Limb (tissue), 2 donors: Measurements from ENCODE around the gene BRAT1.

Experiments used
- DNase-seq, 2 donors: peaks; one replicate each; pipeline ENCODE4 v3.0.0-alpha.2; 2016; ENCODE audit errors: extremely low spot score in 2 of 2

The BRAT1 gene

DNA sequence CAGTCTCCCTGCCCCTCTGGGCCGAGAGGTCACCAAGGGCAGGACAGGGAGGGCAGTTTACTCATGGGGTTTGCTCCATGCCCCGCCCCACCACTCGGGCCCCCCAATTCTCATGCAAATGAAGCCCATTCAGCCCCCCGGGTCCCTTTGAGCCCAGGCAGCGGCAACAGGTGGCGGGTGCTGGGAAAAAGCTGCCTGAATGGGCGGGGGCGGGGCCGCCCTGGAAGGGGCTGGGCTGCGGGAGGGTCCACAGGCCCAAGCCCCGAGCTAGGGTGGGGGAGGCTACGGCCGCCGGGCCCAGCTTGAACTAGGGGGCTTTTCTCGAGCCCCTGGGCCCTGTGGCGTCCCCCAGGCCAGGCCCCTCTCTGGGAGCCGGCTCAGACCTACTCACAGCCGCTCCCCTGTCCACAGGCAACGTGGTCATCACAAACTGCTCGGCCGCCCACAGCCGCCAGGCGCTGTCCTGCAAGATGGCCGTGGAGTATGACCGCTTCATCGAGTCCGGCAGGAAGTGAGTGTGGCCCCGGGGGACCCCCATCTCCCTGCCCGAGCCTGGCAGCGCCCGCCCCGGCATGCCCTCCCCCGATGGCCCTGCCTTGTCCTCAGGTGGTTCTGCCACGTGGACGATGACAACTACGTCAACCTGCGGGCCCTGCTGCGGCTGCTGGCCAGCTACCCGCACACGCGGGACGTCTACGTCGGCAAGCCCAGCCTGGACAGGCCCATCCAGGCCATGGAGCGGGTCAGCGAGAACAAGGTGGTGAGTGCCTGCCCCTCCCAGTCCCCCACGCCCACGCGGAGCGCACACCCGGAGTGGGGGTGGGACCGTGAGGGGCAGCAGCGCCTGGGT, 30.3 kb downstream of the BRAT1 start:
- DNase-seq = no peak

DNA sequence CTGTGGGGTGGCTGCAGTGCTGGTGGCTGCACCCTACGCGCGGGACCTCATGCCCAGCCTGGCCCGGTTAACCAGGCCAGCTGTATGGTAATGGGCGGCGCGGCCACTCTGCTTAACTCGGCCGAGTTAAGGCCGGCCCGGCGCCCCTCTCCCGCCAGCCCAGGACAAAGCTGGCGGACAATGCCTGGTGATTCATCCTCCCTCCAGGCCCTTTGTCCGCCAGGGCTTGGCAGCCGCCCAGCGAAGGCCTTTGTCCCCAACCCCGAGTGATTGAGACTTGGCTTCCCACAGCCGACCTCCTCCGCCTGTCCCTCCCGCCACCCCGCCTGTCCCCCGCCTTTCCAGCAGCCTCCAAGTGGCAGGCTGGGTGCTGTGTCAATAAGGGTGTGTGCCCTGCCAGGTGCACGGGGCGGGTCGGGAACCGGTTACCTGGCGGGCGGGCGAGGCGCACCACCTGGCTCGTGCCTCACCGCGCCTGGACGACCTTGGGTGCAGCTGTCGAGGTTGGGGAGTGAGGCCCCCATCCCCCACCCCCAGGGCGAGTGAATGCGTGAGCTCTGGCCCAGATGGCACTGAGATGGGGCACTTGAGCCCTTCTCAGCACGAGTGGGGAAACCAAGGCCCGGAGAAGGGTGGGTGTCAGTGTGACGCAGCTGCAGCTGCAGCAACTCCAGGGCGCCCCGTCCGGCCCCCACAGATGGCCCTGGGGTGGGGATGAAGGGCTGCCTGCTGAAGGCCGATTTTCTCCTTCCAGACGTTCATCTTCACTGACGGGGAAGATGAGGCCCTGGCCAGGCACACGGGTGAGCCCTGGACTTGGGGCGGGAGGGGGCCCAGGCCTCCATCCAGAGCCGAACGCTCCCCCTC, 31.1 kb downstream of the BRAT1 start:
- DNase-seq = no peak

DNA sequence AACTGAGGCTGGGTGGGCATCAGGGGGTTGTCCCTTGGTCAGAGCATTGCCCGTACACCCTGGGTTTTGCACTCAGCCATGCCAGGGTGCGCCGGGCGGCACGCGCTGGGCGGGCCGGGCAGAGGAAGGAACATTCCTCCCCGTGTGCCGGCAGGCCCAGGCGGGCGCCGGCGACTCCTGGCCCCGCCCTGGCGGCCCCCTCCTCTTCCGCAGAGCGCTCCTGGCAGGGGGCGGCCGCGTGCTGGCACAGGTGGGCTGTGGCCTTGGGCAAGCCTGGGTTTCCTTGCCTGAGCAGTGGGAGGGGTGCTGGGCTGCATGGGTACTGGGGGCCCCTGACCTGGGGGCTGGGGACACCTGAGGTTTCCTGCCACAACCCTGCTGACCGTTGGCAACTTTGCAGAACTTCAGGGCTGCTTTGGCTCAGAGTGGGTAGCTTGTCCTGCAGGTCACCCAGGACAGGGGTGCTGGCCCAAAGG, 31.8 kb downstream of the BRAT1 start:
- DNase-seq = no peak

DNA sequence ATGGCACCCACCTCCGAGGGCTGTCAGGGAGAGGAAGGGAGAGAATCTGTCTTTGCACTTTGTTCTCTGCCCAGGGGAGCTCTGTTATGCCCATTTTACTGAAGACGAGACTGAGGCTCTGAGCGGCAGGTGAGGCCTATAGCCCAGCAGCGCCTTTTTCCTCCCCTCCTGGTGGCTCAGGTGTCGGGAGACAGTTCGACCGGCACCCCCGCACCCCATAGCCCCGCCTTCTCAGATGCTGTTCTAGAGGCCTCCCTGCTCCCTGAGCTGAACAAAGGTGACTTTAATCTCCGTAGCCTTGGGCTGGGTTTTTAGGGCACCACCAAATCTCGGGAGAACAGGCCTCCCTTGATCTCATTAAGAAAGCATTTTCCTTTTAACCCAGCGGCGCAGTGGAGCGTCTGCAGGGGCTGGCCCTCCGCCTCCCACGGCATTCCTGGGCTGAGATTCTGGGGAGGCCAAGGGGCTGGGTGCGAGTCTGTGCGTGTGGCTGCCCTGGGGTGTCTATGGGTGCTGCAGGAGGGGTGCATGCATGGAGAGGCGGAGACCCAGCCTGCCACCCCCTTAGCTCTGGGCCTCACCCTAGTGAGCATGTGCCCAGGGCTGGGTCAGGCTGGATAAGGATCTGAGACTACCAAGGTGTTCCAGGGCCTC, 32.4 kb downstream of the BRAT1 start:
- no peak for DNase-seq

DNA sequence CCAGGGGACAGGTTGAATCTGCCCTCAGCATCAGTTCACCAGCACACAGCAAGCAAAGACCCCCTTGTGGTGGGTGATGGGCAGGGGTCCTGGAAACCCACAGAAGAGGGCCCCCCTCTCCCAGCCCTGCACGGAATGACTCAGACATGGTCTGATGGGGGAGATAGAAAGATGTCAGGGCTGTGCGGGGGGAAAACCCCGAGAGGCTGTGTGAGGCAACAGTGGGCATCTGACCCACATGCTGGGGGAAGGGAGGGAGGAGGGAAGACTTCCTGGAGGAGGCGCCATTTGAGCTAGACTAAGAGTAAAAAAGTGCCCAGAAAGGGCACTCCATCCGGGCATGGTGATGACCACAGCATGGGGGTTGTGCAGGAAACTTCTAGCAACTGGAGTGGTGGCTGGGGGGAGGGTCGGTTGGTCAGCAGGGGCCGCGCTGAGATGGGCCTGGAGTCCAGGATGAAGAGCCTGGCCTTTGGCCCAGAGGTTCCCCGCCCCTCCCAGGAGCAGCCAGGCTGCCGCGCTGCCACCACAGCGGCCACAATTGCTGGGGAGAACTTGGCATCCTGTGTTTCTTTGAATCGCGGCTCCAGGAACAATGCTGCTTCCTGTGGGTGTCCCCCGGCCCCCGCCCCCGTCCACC, 33.3 kb downstream of the BRAT1 start:
- DNase-seq = no peak

DNA sequence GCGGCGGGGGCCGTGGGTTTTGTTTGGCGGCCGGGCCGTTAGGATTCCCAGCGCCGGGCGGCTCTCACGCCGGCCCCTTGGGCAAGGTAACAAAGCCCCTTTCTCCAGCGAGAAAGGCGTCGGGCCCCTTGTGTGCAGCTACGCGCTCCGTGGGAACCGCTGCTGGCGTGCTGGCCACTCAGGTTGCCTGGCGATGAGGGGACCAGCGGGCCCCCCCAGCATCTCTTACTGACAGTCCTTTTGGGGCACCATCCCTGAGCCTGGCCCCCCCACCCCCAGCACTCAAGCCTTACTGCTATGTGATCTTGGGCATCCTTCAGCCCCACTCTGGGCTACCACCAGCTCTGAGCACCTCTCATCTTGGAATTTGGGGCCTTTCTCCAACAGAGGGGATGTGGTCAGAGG, 34.0 kb downstream of the BRAT1 start:
- no peak for DNase-seq

DNA sequence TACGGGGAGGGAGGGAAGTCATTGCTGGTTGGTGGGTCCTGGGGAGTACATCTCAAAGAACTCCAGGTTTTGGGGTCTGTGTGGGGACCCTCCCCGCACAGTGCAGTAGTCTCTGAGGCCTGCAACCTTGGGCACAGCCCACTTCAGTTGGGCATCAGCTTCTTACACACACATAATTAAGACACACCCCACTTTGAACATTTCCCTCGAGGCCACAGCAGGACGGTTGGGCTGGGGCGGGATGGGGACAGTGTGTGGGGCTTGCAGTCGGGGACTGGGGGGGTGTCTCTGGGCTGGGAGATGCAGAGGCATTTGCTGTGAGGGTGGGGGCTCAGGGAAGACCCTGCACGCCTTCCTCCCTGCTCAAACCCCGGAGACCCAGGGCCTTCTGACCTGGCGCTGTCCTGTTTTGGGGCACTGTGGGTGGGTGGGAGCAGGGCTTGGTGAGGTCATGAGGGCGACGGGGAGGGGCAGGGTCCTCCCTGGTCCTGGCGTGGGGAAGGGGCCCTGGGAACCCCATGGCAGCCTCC, 34.5 kb downstream of the BRAT1 start:
- DNase-seq = no peak

DNA sequence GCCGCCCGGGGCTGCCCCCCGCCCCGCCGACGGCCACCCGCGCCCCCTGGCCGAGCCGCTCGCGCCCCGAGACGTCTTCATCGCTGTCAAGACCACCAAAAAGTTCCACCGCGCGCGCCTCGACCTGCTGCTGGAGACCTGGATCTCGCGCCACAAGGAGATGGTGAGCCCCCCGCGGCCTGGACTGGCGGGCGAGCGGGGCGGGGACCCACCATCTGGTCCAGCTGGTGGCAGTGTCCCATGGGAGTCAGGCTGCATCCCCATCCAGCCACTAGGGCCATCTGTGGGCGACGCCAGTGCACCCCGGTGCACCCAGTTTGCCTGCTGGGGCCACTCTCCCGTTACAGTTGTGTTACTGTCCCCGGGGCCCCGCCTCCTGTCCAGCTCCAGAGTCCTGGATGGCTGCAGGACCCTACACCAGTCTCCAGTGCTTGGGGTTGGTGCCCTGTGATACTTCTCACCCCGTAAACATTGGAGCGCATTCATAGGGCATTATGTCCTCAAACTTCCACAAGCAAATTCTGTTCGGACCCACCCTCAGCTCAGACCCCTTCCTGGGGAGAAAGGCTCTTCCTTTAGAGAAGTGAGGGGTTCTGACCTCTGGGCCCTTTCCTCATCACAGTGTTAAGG, 35.1 kb downstream of the BRAT1 start:
- DNase-seq = no peak

DNA sequence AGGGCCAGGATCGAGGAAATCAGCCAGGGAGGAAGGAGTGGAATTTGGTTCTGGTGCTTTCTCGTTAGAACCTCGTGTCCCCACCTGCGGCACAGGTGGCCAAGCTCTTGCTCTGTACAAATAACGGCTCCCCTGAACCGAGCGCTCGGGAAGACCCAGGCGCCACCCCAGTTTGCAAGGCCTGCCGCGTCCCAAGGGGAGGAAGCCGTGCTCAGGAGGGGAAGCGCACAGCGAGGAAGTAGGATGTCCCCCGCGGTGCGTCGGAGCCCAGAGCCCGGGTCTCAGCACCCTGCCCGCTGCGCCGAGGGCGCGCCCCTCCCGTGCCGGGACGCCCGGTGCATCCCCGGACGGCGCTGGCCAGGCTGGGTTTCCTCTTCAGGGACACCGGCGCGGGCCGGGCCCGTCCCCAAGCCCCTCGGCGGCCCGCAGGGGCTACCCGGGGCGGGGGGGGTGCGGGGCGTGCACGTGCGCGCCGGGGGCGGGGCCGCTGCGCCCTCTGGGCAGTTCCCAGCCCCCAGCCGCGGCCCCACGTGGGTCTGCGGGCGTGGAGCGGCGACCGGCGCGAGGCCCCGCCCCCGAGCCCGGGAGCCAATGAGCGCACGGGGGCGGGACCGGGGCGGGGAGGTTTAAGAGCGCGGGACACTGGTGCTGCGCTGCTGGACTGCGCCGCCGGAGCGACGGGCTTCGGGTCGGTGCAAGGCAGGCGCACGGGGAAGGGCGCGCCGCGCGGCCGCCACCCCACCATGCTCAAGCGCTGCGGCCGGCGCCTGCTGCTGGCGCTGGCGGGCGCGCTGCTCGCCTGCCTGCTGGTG, 36.0 kb downstream of the BRAT1 start, which contains the start of gene LFNG:
Gene LFNG, plus strand, starts transcription at position 656 of the 812 bp plus-strand sequence. Its CDS starts 88 bp downstream, at position 744.
- DNase-seq = peak; percentile 88 to 92

DNA sequence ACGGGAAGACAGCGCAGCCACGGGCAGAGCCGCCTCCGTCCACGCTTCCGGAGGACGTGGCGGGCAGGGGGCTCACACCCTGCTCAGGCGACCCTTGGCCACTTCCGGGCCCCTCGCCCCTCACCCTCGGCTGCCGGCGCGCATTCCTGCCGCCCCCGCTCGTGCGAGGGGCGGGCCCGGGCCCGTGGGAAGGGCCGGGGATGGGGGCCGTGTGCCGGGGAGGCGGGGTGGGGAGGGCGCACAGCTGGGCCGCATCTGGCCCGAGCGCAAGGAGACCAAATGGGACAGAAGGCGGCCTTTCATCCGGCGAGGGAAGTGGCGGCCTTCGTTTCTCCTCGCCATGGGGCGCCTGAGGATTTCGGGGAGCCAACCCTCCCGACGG, 36.6 kb downstream of the BRAT1 start:
- DNase-seq = no peak

DNA sequence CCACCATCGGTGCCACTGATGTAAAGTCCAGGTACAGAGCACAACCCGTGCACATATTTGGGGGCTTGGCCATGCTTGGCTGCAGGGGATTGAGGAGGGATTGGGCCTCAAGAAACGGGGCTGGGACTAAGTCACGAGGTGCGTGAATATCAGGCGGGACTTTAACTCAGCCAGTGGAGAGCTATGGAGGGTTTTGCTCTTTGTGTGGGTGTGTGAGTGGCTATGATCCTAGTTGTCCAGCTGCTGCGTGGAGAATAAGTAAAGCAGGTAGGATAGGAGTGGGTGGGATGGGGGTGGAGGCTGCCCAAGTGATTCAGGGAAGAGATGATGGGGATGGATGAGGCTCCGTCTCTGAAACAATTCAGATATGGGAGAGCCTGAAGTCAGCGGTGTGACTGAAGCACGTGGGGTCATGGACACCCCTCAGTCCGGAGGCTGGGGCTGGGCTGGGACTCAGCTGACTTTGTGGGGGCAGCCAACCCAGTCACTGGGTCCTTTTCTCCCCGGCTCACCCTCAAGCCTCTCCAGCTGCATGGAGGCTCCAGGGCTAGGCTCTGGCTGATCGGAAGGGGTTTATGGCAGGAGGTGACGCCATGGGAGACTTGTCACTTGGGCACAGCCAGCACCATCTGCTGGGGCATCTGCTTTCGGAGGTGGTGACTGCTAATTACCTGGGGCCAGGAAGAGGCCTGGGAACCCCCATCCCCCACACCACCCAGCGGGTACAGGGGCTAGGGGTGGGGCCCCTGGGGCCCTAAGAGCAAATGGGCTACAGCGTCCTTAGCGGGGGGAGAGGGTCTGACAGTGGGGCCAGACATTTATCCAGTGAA, 37.4 kb downstream of the BRAT1 start:
- DNase-seq = no peak

DNA sequence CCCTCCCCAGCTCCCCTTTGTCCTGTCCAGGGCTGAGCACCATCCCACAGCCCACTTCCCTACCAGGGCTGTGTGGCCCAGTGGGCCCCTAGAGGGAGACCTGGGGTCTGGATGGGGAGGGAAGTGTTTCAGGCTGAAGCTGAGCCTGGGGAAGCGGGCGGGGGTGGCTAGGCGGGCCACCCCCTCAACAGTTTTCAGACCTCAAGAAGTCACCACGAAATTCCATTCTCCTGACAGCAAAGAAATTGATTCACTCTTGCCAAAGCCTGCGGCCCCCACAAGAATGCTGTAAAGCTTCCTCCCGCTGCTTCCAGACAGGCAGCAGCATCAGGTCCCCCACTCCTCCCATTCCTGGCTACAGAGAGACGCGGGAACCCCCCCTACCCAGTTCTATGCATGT, 38.3 kb downstream of the BRAT1 start:
- peak in 1 of 2 donors; percentile 73 for DNase-seq

DNA sequence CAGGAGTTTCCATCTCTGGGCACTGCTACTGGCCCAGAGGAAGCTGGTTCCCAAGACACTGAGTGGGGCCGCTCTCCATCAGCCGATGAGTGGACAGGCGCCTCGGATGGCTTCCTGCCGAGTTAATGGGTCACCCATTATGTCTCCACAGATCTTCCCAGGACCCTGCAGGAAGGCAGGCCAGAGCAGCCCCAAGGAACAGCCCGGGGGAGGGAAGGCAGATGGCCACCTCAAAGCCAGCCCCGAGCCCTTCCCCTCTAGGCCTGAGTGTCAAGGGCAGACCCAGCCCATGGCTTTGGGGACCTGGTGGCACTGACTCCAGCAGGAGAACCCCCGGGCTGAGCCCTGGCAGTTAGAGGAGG, 39.1 kb downstream of the BRAT1 start:
- no peak for DNase-seq

DNA sequence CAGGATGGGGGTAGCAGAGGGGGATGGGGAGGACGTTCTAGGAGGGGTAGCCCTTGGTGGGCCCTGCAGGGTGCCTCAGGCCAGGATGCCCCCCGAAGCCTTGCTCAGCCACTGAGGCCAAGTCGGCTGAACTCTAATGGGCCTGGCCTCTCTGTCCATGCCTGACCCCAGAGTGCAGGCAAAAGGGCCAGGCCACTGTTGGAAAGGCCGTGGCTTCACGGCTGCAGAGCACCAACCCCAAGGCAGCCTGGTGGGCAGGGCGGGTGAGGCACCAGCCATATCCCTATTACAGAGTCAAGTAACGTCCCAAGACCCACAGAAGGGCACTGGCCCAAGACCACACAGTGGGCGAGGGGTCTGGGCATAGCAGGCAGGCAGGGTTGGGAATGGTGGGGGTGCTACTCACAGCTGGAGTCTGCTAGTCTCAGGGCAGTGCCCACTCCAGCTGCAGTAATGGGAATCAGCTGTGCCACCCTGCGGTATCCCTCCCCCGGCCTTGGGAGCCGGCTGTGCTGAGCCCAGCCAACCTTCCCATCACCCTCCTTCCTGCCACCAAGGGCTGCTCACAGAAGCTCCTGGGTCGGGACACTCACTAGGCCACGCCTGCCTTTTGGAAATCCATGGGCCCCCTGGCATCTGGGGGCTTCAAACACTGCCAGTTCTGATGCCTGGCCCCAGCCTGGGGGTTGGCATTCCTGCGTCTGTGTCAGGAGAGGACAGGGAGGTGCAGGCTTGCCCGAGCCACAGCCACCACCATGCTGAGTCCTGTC, 39.7 kb downstream of the BRAT1 start:
- DNase-seq = no peak

DNA sequence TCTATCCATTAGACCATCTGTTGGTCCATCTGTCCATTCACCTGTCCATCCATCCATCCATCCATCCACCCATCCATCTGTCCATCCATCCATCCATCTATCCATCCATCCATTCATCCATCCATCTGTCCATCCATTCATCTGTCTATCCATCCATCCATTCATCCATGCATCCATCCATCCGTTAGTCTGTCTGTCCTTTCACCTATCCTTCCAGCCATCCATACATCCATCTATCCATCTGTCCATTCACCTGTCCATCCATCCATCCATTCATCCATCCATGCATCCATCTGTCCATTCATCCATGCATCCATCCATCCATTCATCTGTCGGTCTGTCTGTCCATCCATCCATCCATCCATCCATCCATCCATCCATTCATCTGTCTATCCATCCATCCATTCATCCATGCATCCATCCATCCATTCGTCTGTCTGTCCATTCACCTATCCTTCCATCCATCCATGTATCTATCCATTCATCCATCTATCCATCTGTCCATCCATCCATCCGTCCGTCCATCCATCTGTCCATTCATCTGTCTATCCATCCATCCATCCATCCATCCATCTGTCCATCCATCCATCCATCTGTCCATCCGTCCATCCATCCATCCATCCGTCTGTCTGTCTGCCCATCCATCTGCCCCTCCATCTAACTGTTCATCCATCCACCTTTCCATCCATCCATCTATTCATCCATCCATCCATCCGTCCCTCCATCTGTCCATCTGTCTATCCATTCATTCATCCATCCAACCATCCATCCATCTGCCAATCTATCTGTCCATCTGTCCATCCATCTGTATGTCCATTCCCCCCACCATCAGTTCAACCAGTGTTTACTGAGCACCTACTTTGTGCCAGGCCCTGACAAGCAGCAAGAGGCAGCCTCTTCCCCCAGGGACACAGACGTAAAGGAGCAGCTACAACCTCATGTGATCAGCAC, 40.6 kb downstream of the BRAT1 start:
- DNase-seq = no peak

DNA sequence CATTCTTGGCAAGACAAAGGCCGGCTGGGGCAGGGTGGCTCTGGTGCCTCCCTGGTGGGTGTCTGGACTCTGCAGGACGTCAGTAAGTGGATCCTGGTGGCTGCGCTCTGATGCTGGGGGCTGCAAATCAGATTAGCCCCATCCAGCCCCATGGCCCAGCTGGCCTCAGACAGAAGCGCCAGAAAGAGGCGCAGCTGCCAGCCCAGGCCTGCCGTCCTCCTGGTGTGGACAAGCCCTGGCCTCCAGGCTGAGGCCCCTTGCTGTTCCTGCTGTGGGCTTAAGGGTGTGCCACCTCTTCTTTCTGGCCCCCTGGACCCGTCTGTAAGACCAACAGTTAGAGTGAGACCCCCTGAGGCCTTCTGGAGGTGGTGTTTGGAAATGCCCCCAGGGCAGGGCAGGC, 41.6 kb downstream of the BRAT1 start:
- DNase-seq = no peak

DNA sequence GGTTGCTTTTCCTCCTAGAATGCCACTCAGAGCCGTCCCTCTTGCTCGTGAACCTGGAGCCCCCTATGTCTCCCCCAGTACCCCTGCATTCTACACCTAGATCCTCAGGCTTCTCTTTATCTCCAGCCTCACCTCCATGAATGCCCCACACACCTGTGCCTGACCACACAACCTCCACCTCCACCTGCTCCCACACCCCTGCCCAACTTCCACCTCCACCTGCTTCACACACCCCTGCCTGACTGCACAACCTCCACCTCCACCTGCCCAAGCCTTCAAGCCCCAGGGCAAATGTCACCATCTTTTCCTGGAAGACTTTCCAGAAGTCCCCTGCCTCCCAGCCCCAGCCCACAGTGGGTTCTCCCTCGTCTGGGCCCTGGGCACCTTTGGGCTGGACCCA, 42.6 kb downstream of the BRAT1 start:
- no peak for DNase-seq
